NAMALWA (cell line): Measurements from ENCODE around the gene SSMEM1.
"Not testable (repeated sequence)": the region's sequence is repeated elsewhere in the genome, so short reads cannot be mapped to it uniquely, and the experiment has no call there.

ENCODE experiments used
- DNase-seq: peaks from one replicate; pipeline ENCODE4 v3.0.0-alpha.2; 2015; ENCODE audit warnings: low spot score

The SSMEM1 gene

GRCh38 chr7:130246491-130246890, 38.8 kb downstream of the SSMEM1 start:
- DNase-seq, result not testable (repeated sequence)

GRCh38 chr7:130248842-130249241, 41.2 kb downstream of the SSMEM1 start:
- DNase-seq, result not testable (repeated sequence)

GRCh38 chr7:130249626-130250025, 42.0 kb downstream of the SSMEM1 start:
- DNase-seq, result not testable (repeated sequence)

GRCh38 chr7:130254555-130254954, 46.9 kb downstream of the SSMEM1 start:
- no peak for DNase-seq

- DNase-seq, result no peak
Measured at GRCh38 chr7:130256704-130257103, 49.0 kb downstream of the SSMEM1 start.

- DNase-seq, result no peak
Measured at GRCh38 chr7:130258494-130259078, 50.9 kb downstream of the SSMEM1 start.

- no peak for DNase-seq
Measured at GRCh38 chr7:130262448-130262847, 54.8 kb downstream of the SSMEM1 start.

- no peak for DNase-seq
Measured at GRCh38 chr7:130263130-130263529, 55.5 kb downstream of the SSMEM1 start.
